Gastrocnemius medialis (tissue), 4 donors: ENCODE data around the gene CARMIL3. TPM values are rescaled to one million over a fixed set of nuclear protein-coding genes. Genes with fewer than 3 reads are reported as not detected.
"Not testable (repeated sequence)": the region's sequence is repeated elsewhere in the genome, so short reads cannot be mapped to it uniquely, and the experiment has no call there.

Experiments
- ATAC-seq, 2 donors: fragments of 150-250 bp; one replicate each; pipeline ENCODE4 v1.9.1; 2016
- DNase-seq, 2 donors: peaks; one replicate each; pipeline ENCODE4 v3.0.0-alpha.2; 2019
- H3K27ac ChIP-seq, 4 donors: fragments of 200-600 bp; sonication (generic); 1 replicate in 1 of 4; 2 replicates in 3 of 4; pipeline ENCODE4 v1.5.1; 2016 to 2018; ENCODE audit warnings: mild to moderate bottlenecking in 2 of 4, moderate library complexity in 1 of 4
- H3K27me3 ChIP-seq, 3 donors: fragments of 200-600 bp; sonication (generic) in 2 of 3; 1 replicate in 1 of 3; 2 replicates in 2 of 3; pipeline versions ENCODE4 v1.5.1 to v1.6.0; 2016 to 2019; ENCODE audit warnings: mild to moderate bottlenecking in 1 of 3, moderate library complexity in 1 of 3
- H3K36me3 ChIP-seq, 2 donors: fragments of 200-600 bp; sonication (generic) in 1 of 2; one replicate each; pipeline ENCODE4 v1.5.1; 2017 to 2018
- H3K4me1 ChIP-seq, 2 donors: fragments of 200-600 bp; sonication (generic) in 1 of 2; one replicate each; pipeline ENCODE4 v1.5.1; 2016 to 2017; ENCODE audit warnings: mild to moderate bottlenecking in 2 of 2
- H3K4me3 ChIP-seq, 4 donors: fragments of 200-600 bp; sonication (generic) in 3 of 4; 1 replicate in 1 of 4; 2 replicates in 3 of 4; pipeline ENCODE4 v1.5.1; 2016 to 2019; ENCODE audit warnings: mild to moderate bottlenecking in 2 of 4
- H3K9me3 ChIP-seq, 3 donors: fragments of 200-600 bp; sonication (generic) in 2 of 3; 1 replicate in 1 of 3; 2 replicates in 2 of 3; pipeline ENCODE4 v1.5.1; 2016 to 2019
- CTCF ChIP-seq, 5 experiments: fragments of 450-650 bp in 3 of 5; fragments of 200-600 bp in 2 of 5; sonication (generic) in 2 of 5; IDR thresholded peaks in 4 of 5; conservative IDR thresholded peaks in 1 of 5; 1 replicate in 4 of 5; 2 replicates in 1 of 5; pipeline ENCODE4 v1.5.1; 2016 to 2019; ENCODE audit warnings: antibody characterized with exemption in 5 of 5, mild to moderate bottlenecking in 3 of 5, moderate library complexity in 3 of 5
- POLR2A ChIP-seq, 2 donors: fragments of 450-650 bp; IDR thresholded peaks; one replicate each; pipeline ENCODE4 v1.6.1; 2017; ENCODE audit warnings: antibody characterized with exemption in 2 of 2, mild to moderate bottlenecking in 2 of 2, moderate library complexity in 2 of 2
- in situ Hi-C, 4 donors: fragments of 200-750 bp; cut with MboI; loops; one replicate each; pipeline versions ENCODE4 v1.15.0 to v1.8.0; 2017; ENCODE audit warnings: low sequenced_read_pairs in 4 of 4
- intact Hi-C: fragments of 100-400 bp; cut with DNase I; formaldehyde crosslinking; loops from one replicate; pipeline ENCODE4 v1.15.1; 2023; ENCODE audit warnings: low total_unique reads
- total RNA-seq, 4 donors: library from RNA; depleted of rRNA; stranded (reverse); fragments of >200 nt; gene quantifications; one replicate each; pipeline versions ENCODE4 v1.1.0 to v1.2.3, GENCODE V29; 2016

CARMIL3 gene
- total RNA-seq, 4 donors from 2014 or later, result 0.04 to 0.31 TPM; not detected in 2

- peaks cover 4 to 5% of the 10 kb centered on the region in 2 donors for H3K4me1 ChIP-seq
- DNase-seq, result peak in 1 of 2 donors; percentile 36
- no peaks in the 10 kb centered on the region for H3K27me3 ChIP-seq
- H3K36me3 ChIP-seq, result no peaks in the 10 kb centered on the region
- peak overlapping the region in 1 of 4 donors; percentile 27 for H3K4me3 ChIP-seq
- H3K27ac ChIP-seq, result no peak overlapping the region
- no peak for TF ChIP-seq POLR2A (IDR thresholded peaks at IDR 0.05)
- peak; percentile 92 to 96 (median 93) for TF ChIP-seq CTCF (IDR thresholded peaks at IDR 0.05 in 4 of 5, conservative IDR thresholded peaks at IDR 0.05 in 1 of 5)
- H3K9me3 ChIP-seq, result no peaks in the 10 kb centered on the region
- ATAC-seq, result peak; percentile 91 to 96
- in situ Hi-C loops (no loop called here), intact Hi-C loops (loop anchor here (1.0 to 5.0 kb wide), 5 partner anchors 22 to 94 kb away; partner anchors contain the start of gene CARMIL3)
These were observed 37.9 kb upstream of the CARMIL3 start for GRCh38 chr14:24013654-24014514.

- H3K9me3 ChIP-seq, in situ Hi-C loops, ATAC-seq, H3K27me3 ChIP-seq, H3K36me3 ChIP-seq, DNase-seq, H3K27ac ChIP-seq, H3K4me3 ChIP-seq, intact Hi-C loops, H3K4me1 ChIP-seq: not testable (repeated sequence)
These were observed 36.1 kb upstream of the CARMIL3 start for GRCh38 chr14:24015745-24016144.

- H3K36me3 ChIP-seq, H3K4me1 ChIP-seq, in situ Hi-C loops, H3K27me3 ChIP-seq, DNase-seq, intact Hi-C loops, H3K9me3 ChIP-seq, H3K27ac ChIP-seq, ATAC-seq, H3K4me3 ChIP-seq: not testable (repeated sequence)
These were observed 32.8 kb upstream of the CARMIL3 start for GRCh38 chr14:24018978-24019377.

GRCh38 chr14:24019944-24020343, 31.9 kb upstream of the CARMIL3 start:
- intact Hi-C loops, ATAC-seq: not testable (repeated sequence)

GRCh38 chr14:24020520-24020919, 31.3 kb upstream of the CARMIL3 start:
- H3K9me3 ChIP-seq, H3K27ac ChIP-seq, in situ Hi-C loops, ATAC-seq, H3K4me3 ChIP-seq, H3K27me3 ChIP-seq, DNase-seq, intact Hi-C loops, H3K36me3 ChIP-seq, H3K4me1 ChIP-seq: not testable (repeated sequence)

More at GRCh38 chr14:24019944-24020343, 31.9 kb upstream of the CARMIL3 start:
- TF ChIP-seq CTCF (IDR thresholded peaks at IDR 0.05 in 4 of 5, conservative IDR thresholded peaks at IDR 0.05 in 1 of 5), result peak in 1 of 5 experiments; percentile 13
- H3K27me3 ChIP-seq, H3K9me3 ChIP-seq, H3K4me3 ChIP-seq, DNase-seq, in situ Hi-C loops, H3K36me3 ChIP-seq, H3K4me1 ChIP-seq, H3K27ac ChIP-seq: not testable (repeated sequence)

GRCh38 chr14:24024939-24025418, 26.8 kb upstream of the CARMIL3 start:
- H3K4me1 ChIP-seq, ATAC-seq, intact Hi-C loops, H3K27ac ChIP-seq, in situ Hi-C loops, H3K4me3 ChIP-seq, DNase-seq, H3K36me3 ChIP-seq, H3K9me3 ChIP-seq, H3K27me3 ChIP-seq: not testable (repeated sequence)

- intact Hi-C loops, ATAC-seq, H3K4me3 ChIP-seq, DNase-seq, H3K27me3 ChIP-seq, H3K9me3 ChIP-seq, H3K27ac ChIP-seq, H3K36me3 ChIP-seq: not testable (repeated sequence)
- H3K4me1 ChIP-seq, result peaks cover 4 to 17% of the 10 kb centered on the region in 2 donors
- in situ Hi-C loops, result loop anchor here in 2 of 4 donors (10.0 kb wide), 1 partner anchor 45 kb away; the partner anchor contains the start of gene DHRS4L2 (in 2 of the 2)
These were observed 22.1 kb upstream of the CARMIL3 start for GRCh38 chr14:24029687-24030086.

GRCh38 chr14:24031331-24031730, 20.5 kb upstream of the CARMIL3 start:
- H3K4me1 ChIP-seq, result peaks cover 4 to 17% of the 10 kb centered on the region in 2 donors
- H3K36me3 ChIP-seq, ATAC-seq, H3K4me3 ChIP-seq, DNase-seq, intact Hi-C loops, H3K27ac ChIP-seq, H3K27me3 ChIP-seq, H3K9me3 ChIP-seq: not testable (repeated sequence)
- in situ Hi-C loops, result loop anchor here in 2 of 4 donors (10.0 kb wide), 1 partner anchor 47 kb away; the partner anchor contains the start of gene DHRS4L2 (in 2 of the 2)
